Nephron progenitor cell (in vitro differentiated cells): ENCODE data around the gene SGPL1.

Experiments used
- DNase-seq: peaks from one replicate; pipeline ENCODE4 v3.0.0; 2021
- H3K27ac Mint-ChIP-seq: 2 replicates; pipeline ENCODE4 v1.8.0; 2021; ENCODE audit warnings: mild to moderate bottlenecking, moderate library complexity, mixed read lengths
- H3K27me3 Mint-ChIP-seq: 2 replicates; pipeline ENCODE4 v1.8.0; 2021; ENCODE audit warnings: mild to moderate bottlenecking, low read depth, mixed read lengths; ENCODE audit not compliant: poor library complexity
- H3K36me3 Mint-ChIP-seq: 2 replicates; pipeline ENCODE4 v1.8.0; 2021; ENCODE audit warnings: low read depth, mixed read lengths
- H3K4me1 Mint-ChIP-seq: 2 replicates; pipeline ENCODE4 v1.8.0; 2021; ENCODE audit warnings: mixed read lengths
- H3K4me3 Mint-ChIP-seq: 2 replicates; pipeline ENCODE4 v1.8.0; 2021; ENCODE audit warnings: mild to moderate bottlenecking, moderate library complexity, mixed read lengths
- H3K9me3 Mint-ChIP-seq: 2 replicates; pipeline ENCODE4 v1.8.0; 2021; ENCODE audit warnings: mild to moderate bottlenecking, moderate library complexity, mixed read lengths
- CTCF ChIP-seq: fragments of 200-600 bp; sonication (generic); IDR thresholded peaks from 2 replicates; pipeline ENCODE4 v1.5.0; 2021; ENCODE audit warnings: antibody characterized with exemption

Gene SGPL1

GRCh38 chr10:70923696-70924095 is 107.9 kb downstream of the SGPL1 start:
- no peak for TF ChIP-seq CTCF
- peaks cover 39% of the 10 kb centered on the region for H3K27me3 Mint-ChIP-seq
- peaks cover 40% of the 10 kb centered on the region for H3K4me1 Mint-ChIP-seq
- no peaks in the 10 kb centered on the region for H3K9me3 Mint-ChIP-seq
- no peak overlapping the region for H3K4me3 Mint-ChIP-seq
- no peak overlapping the region for H3K27ac Mint-ChIP-seq
- DNase-seq, result no peak
- no peaks in the 10 kb centered on the region for H3K36me3 Mint-ChIP-seq

GRCh38 chr10:70925377-70926225 is 109.9 kb downstream of the SGPL1 start:
- peaks cover 45% of the 10 kb centered on the region for H3K27me3 Mint-ChIP-seq
- DNase-seq, result peak; percentile 85
- peaks cover 49% of the 10 kb centered on the region for H3K4me1 Mint-ChIP-seq
- H3K27ac Mint-ChIP-seq, result no peak overlapping the region
- no peak overlapping the region for H3K4me3 Mint-ChIP-seq
- peak; percentile 96 for TF ChIP-seq CTCF
- no peaks in the 10 kb centered on the region for H3K9me3 Mint-ChIP-seq
- H3K36me3 Mint-ChIP-seq, result no peaks in the 10 kb centered on the region

- Mint-ChIP-seq H3K4me3 (no peak overlapping the region), H3K27me3 (peaks cover 38% of the 10 kb centered on the region), H3K36me3 (no peaks in the 10 kb centered on the region), H3K9me3 (no peaks in the 10 kb centered on the region), H3K4me1 (peaks cover 57% of the 10 kb centered on the region), H3K27ac (no peak overlapping the region)
- DNase-seq, result no peak
- TF ChIP-seq CTCF, result no peak
Measured at GRCh38 chr10:70926226-70927000, 110.7 kb downstream of the SGPL1 start.

- H3K27ac Mint-ChIP-seq, result no peak overlapping the region
Measured at GRCh38 chr10:70927189-70927943, 111.6 kb downstream of the SGPL1 start.

GRCh38 chr10:70928140-70928539 is 112.4 kb downstream of the SGPL1 start:
- DNase-seq, result no peak
- H3K4me3 Mint-ChIP-seq, result no peak overlapping the region
- no peak overlapping the region for H3K27ac Mint-ChIP-seq
- peaks cover 32% of the 10 kb centered on the region for H3K27me3 Mint-ChIP-seq
- no peaks in the 10 kb centered on the region for H3K9me3 Mint-ChIP-seq
- no peak for TF ChIP-seq CTCF
- H3K4me1 Mint-ChIP-seq, result peaks cover 66% of the 10 kb centered on the region
- H3K36me3 Mint-ChIP-seq, result no peaks in the 10 kb centered on the region

More at GRCh38 chr10:70927189-70927943, 111.6 kb downstream of the SGPL1 start:
- H3K36me3 Mint-ChIP-seq, result no peaks in the 10 kb centered on the region
- DNase-seq, result no peak
- H3K4me3 Mint-ChIP-seq, result no peak overlapping the region
- H3K27me3 Mint-ChIP-seq, result peaks cover 34% of the 10 kb centered on the region
- no peak for TF ChIP-seq CTCF
- peaks cover 62% of the 10 kb centered on the region for H3K4me1 Mint-ChIP-seq
- no peaks in the 10 kb centered on the region for H3K9me3 Mint-ChIP-seq
